ENCODE results near the gene GPSM1.

Gene GPSM1

DNA sequence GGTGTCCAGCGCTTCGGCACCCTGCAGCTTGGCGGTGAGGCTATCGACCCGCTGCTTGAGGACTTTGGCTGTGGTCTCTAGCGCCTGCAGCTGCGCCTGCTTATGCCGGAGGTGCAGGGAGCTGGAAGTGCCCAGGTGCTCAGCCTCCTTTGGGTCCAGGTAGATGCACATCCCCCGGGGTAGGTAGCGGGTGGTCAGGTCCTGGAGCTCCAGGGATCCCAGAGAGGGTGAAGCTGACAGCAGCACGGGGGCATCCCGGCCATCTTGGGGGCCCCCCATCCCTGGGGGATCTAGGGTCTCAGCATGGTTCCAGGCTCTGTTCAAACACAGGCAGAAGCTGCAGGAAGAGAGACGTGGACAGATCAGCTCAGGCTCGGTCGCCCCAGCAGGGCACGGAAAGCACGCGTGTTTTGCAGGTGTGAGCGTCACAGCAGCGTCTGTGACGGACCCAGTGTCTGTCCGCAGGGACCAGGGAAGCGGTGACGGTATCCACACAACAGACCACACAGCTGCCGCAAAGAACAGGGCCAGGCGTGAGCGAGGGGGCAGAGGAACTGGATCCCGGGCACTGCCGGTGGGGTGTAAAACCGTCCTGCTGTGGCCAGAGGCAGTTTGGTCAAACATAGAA lies 40.9 kb upstream of the GPSM1 start:
- H3K27ac ChIP-seq, result no peak overlapping the region
- no peak for TF ChIP-seq ZFX (IDR thresholded peaks at IDR 0.05)
- TF ChIP-seq, protein P1, sequence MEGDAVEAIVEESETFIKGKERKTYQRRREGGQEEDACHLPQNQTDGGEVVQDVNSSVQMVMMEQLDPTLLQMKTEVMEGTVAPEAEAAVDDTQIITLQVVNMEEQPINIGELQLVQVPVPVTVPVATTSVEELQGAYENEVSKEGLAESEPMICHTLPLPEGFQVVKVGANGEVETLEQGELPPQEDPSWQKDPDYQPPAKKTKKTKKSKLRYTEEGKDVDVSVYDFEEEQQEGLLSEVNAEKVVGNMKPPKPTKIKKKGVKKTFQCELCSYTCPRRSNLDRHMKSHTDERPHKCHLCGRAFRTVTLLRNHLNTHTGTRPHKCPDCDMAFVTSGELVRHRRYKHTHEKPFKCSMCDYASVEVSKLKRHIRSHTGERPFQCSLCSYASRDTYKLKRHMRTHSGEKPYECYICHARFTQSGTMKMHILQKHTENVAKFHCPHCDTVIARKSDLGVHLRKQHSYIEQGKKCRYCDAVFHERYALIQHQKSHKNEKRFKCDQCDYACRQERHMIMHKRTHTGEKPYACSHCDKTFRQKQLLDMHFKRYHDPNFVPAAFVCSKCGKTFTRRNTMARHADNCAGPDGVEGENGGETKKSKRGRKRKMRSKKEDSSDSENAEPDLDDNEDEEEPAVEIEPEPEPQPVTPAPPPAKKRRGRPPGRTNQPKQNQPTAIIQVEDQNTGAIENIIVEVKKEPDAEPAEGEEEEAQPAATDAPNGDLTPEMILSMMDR (conservative IDR thresholded peaks at IDR 0.05), result no peak

DNA sequence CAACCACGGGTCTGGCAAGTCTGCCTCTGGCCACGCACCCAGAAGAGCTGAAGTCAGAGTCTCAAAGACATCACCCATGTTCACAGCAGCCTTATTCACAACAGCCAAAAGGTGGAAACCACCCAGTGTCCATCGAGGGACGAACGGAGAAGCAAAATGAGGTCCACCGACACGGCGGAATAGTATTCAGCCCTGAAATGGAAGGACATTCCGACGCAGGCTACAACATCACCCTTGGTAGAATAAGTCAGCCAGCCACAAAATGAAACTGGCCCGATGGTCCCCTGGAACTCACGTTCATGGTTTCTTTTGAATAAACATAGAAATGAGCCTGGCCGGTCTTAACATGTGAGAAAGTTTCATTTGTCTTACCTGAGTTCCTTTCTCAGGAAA lies 40.4 kb upstream of the GPSM1 start:
- TF ChIP-seq, protein P1 (conservative IDR thresholded peaks at IDR 0.05), result no peak
- no peak for TF ChIP-seq ZFX (IDR thresholded peaks at IDR 0.05)
- no peak overlapping the region for H3K27ac ChIP-seq

DNA sequence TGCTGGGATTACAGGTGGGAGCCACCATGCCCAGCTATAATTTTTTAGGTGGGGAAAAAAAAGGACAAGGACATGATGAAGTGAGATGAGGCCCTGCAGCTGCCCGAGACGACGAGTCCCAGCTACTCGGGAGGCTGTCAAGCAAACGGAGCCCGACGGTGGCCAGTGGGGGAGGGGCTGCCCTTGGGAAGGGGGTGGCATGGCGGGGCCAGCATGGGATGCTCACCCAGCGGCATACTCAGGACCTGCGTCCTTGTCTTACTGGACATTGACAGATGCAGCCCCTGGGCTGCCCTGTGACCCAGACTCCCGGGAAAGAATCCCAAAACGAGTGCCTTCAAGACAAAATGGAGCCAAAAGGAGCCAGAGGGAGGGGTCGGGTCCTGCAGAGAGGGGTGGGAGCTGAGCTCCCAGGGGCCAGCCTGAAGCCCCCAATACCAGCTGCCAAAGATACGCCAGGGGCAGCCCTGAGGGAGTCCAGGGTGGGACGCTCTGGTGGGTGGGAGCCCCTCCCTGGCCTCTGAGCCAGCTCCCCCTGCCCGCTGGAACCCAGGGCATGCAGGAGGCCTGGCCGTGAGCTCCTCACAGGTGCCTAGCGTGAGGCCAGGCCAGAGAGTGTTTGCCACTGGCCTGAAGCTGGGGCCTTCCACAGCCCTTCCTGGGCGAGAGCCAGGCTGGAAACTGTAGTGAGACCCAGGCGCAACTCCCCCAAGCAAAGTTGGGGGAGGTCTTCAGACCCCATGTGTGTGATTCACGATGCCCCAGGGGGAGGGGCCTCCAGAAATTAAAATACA lies 39.2 kb upstream of the GPSM1 start:
- no peak overlapping the region for H3K27ac ChIP-seq
- no peak for TF ChIP-seq ZFX (IDR thresholded peaks at IDR 0.05)
- TF ChIP-seq, protein P1 (conservative IDR thresholded peaks at IDR 0.05), result no peak

DNA sequence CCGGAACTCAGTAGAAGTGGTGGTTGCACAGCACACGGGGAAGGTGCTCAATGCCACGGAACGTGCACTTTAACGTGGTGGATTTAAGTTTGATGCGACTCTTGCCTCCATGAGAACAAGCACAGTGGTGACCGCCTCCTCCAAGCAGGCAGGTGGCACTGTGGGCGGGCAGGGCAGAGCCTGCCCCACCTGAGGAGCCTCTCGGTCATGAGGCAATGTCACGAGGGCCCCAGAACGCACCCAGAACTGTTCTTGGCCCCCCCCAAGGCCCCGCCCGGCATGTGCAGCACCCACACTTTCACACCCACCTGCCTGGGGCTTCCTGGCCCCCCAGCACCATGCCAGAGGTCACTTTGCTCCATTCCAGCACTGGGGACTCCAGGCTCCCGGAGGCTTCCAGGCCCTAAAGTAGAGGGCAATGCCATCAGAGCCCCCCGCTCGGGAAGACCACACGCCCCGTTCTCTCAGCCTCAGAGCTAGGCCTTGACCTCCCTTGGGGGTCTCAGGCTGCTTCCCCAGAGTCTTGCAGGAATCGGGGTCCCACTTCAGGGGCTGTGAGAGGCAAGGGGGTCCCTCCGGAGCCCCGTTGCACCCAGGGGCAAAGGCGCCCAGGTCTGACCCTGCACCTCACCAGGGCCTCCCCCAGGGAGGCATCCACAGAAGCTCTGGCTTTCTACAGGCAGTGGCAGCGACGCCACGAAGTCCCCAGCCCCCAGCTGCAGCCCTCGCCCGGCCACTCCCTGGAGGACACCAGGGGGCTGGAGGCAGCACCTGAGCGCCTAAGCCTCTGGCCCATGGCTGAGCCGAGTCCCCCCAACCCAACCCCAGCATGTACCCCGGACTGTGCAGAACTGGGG lies 37.5 kb upstream of the GPSM1 start:
- TF ChIP-seq, protein P1 (conservative IDR thresholded peaks at IDR 0.05), result no peak; the same call in 1 of the 2 replicates
- no peak for TF ChIP-seq ZFX (IDR thresholded peaks at IDR 0.05)

DNA sequence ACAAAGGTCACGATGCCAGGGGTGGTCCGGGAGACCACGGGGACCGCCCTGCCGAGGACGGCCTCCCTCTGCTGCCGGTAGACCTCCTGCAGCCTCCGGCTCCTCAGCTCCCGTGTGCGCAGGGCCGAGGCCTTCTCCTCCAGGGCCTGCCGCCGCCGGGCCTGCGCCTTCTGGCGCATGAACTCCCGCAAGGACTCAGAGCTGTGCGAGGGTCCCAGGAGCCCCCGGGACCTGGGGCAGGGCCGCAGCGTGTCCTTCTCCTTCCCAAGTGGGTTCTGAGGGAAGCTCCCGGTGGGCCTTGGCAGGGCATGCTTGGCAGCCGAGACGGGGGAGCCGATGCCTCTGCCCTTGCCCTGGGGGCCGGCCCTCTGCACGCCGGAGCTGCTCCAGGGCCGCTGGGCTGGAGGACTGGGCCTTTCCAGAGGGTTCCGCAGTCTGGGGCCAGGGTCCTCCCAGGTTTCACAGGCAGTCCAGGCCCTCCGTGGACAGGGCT lies 36.8 kb upstream of the GPSM1 start:
- TF ChIP-seq, protein P1 (conservative IDR thresholded peaks at IDR 0.05), result no peak
- no peak for TF ChIP-seq ZFX (IDR thresholded peaks at IDR 0.05)
- no peak overlapping the region for H3K27ac ChIP-seq

More for the DNA sequence above, 37.5 kb upstream of the GPSM1 start:
- H3K27ac ChIP-seq, result no peak overlapping the region

DNA sequence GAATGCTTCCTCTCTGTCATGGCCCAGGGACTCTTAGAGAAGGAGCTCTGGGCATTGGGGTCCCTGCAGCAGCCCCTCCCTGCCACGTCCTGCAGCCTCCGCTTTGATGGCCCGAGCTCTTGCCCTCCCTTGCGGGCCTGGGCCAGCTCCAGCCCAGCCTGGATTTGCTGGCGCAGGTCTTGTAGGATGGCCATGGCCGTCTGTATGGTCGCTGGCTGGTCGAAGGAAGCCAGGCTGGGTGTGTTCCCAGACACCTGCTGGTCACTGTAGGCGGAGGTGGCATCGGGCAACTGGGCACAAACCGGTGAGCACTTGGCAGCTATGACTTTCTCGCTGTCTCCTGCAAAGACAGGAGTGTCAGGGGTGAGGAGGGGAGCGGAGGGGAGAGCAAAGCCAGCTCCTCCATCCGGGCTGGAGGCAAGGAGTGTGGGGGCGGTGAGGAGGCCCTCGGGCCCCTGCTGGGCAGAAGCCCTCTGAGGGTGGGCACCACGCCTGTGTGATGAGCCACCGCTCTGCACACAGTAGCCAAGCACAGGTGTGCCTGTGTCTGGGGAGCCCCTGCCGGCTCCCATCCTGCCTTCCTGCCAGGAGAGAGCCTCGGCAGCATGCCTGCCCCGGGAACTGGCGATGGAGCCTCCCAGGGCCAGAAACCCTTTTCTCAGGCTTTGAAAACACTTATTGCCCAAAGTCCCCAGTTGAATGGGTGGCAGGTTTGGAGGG lies 35.9 kb upstream of the GPSM1 start:
- H3K27ac ChIP-seq, result no peak overlapping the region
- no peak for TF ChIP-seq ZFX (IDR thresholded peaks at IDR 0.05)
- TF ChIP-seq, protein P1 (conservative IDR thresholded peaks at IDR 0.05), result no peak

Measured in C4-2B (cell line).